ENCODE measurements around the gene CDYL.

The CDYL gene

DNA sequence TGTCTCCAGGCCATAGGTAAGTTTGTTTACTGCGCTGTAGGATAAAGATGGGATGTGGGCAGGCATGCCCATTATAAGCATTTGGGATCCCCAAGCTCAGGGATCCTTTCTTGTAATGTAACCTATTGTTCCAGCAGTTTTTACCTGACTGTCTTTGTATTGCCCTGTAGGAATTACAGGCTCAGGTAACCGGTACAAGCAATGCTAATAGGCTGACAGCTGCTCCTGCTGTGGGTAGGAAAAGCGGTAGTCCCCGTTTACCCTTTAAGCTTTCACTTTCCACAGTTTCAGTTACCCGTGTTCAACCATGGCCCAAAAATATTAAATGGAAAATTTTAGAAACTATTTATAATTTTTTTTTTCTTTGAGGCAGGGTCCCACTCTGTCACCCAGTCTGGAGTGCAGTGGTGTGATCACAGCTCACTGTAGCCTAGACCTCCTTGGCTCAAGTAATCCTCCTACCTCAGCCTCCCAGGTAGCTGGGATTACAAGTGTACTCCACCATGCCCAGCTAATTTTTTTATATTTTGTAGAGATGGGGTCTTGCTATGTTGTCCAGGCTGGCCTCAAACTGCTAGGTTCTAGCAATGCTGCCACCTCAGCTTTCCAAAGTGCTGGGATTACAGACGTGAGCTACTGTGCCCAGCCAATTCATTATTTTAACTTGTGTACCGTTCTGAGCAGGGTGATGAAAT is 108.6 kb downstream of the CDYL start:
- no peak for DNase-seq (ENCODE audit: low spot score)

- no peak for DNase-seq (ENCODE audit: low spot score)
These were observed 109.2 kb downstream of the CDYL start for GRCh38 chr6:4885341-4885933.

DNA sequence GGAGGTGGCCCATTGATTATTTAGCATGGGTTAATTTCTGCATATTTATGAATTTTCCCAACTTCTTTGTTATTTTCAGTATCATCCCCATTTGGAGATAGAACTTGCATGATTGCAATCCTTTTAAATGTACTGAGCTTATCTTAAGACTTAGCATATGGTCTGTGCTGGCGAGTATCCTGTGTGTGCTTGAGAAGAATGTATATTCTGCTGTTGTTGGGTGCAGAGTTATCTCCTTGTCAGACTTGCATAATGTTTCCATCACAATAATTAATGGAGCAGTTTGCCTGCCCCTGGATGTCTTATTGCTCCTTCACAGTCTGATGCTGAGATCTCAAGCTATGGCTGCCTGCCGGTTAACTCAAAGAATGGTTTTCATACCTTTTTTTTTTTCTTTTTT is 112.6 kb downstream of the CDYL start:
- no peak for DNase-seq (ENCODE audit: low spot score)

GRCh38 chr6:4889701-4890100 is 113.5 kb downstream of the CDYL start:
- no peak for DNase-seq (ENCODE audit: low spot score)

DNA sequence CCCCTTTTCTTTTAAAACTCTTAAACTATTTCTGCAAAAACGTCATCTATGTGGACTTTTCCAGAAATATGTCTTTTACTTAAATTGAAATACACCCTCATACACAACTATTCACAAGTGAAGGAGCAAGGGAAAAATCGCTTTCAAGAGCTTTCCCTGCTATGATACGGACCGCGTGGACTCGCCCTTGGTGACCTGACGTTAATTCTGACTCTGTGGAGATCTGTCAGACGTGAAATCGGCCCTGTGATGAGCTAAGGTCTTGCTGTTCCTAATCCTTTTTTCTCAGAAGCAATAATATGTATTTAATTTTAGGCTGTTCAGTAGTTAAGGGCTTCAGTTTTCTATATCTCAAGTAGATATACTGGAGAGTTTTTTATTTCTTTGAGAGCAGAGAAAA is 114.0 kb downstream of the CDYL start:
- DNase-seq (ENCODE audit: low spot score) = no peak

- no peak for DNase-seq (ENCODE audit: low spot score)
These were observed 114.4 kb downstream of the CDYL start for GRCh38 chr6:4890627-4891026.

DNA sequence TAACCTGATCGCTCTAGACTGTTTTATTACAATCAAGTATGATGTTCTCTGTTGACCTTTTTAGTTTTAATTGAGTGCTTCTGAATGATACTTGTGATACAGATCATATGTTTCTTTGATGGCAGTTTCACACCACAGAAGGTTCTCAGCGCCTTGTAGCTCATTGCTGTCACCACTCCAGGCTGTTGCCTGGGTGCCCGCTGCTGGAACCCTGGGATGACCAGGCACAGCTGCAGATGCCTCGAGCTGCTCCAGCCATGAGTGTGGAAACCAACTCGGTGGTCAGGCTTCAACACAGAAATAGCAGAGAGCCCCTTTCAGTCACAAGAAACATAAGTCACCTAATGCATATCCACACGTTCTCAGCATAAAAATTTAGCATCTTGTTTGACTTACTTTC is 114.9 kb downstream of the CDYL start:
- no peak for DNase-seq (ENCODE audit: low spot score)

GRCh38 chr6:4892785-4893485 is 116.7 kb downstream of the CDYL start:
- no peak for DNase-seq (ENCODE audit: low spot score)

DNA sequence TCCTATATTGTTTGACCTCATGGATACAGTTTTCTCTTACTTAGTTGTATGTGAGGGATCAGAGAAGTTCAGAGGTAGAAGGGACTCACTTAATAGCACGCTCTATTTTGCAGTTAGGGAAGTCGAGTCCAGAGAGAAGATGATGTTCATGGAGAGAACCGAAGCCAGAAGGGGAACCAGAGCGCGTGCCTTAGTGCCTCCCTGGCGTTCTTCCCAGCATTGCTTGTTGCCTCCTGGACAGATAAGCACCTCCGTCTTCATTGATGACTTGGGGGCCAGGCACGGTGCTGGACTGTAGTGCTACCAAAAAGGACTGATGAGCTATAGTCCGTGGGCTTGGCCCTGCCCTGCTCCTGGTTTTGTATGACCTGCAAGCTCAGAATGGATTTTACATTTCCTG is 117.8 kb downstream of the CDYL start:
- no peak for DNase-seq (ENCODE audit: low spot score)

DNA sequence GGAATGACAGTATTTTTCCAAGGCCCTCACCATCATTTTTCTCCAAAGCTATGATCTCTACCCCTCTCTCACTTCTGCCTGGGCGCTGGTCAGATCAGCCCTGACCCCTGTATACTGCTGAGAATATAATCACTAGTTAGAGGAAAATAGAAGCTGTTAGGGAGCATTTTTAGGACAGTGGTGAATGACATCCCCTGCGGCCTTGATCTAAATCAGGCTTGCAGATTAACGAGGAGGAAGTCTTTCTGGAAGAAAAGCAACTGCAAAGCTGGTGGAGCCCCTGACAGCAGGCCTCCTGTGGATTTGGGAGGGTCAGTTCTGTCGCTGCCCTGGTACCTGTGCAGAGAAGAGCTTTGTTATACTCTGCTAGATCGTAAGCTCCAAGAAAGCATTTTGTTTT is 119.8 kb downstream of the CDYL start:
- no peak for DNase-seq (ENCODE audit: low spot score)

DNA sequence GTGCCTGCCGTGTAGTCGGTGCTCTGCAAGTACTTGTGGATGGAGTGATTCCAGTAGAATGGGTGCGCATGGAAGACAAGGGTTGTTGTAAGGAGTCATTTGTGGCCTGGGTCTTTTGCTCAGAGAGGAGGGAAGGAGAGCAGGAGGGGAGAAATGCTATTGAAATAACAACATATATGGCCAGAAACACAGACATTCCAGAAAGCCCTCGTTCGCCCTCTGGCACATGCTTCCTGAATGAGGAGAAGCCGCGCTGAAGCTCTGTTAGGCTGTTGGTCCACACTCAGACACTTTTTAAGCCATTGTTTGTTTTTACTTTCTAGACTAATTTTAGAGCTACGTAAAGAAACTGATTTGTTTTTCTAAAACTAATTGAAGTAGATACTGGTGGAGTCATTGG is 120.2 kb downstream of the CDYL start:
- DNase-seq (ENCODE audit: low spot score) = no peak

- DNase-seq (ENCODE audit: low spot score) = no peak
These were observed 123.2 kb downstream of the CDYL start for GRCh38 chr6:4899249-4900034.

DNA sequence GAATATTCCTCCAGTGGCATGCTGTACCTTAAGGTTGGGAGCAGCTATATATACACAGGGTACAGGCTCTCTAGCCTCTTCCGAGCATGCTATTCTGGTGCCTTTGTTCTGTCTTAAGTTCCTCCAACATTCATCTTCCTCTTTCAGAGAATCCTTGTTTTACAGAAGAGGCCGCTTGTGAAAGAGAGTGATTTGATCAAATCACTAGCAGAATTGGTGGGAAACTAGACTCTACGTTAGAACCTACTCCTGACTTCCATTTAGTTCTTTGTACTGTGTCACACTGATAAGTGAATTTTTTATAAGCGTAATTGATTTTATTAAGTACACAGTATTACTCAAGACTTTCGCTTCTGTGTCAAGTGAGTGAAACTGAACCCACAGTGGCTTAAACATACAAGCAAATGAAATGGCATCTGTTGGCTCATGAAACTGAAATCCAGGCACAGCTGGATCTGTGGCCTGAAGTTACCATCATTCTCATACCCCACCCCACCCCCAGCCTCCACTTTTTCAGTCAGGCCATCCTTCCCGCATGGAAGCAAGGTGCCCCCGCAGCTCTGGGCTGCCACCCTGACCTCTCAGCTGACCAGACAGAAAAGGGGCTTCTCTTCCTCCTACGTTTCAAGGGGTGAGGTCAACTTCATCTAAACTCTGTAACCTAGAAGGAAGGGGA is 125.3 kb downstream of the CDYL start:
- no peak for DNase-seq (ENCODE audit: low spot score)

DNA sequence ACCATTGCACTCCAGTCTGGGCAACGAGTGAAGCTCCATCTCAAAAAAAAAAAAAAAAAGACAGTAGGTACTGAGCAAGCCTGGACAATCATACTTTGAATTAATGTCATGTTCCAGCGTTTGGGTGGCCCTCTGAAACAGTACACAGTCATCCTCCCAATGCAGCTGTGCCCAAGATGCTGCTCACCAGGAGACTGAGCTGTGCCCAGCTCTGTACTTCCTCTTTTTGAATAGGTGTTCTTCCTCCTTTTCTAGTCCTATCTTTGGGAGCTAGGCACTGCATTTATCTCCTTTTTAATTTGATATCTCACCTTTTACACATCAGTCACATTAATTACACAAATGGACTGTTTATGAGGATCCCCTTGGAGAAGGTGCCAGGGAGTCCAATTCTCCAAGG is 126.2 kb downstream of the CDYL start:
- DNase-seq (ENCODE audit: low spot score) = no peak

GRCh38 chr6:4903121-4903520 is 126.9 kb downstream of the CDYL start:
- DNase-seq (ENCODE audit: low spot score) = no peak

GRCh38 chr6:4903751-4904370 is 127.7 kb downstream of the CDYL start:
- no peak for DNase-seq (ENCODE audit: low spot score)

- DNase-seq (ENCODE audit: low spot score) = no peak
These were observed 128.3 kb downstream of the CDYL start for GRCh38 chr6:4904461-4905025.

GRCh38 chr6:4905826-4906225 is 129.6 kb downstream of the CDYL start:
- DNase-seq (ENCODE audit: low spot score) = no peak

- DNase-seq (ENCODE audit: low spot score) = no peak
These were observed 130.4 kb downstream of the CDYL start for GRCh38 chr6:4906293-4907276.

GRCh38 chr6:4907602-4908001 is 131.4 kb downstream of the CDYL start:
- no peak for DNase-seq (ENCODE audit: low spot score)

Data from GM03348 (cell line).